HFF-Myc (cell line): Measurements from ENCODE around the gene IST1.
"Not testable (repeated sequence)": the region's sequence is repeated elsewhere in the genome, so short reads cannot be mapped to it uniquely, and the experiment has no call there.

Experiments
- DNase-seq: peaks from one replicate; pipeline ENCODE4 v3.0.0-alpha.2; 2011; ENCODE audit warnings: low read depth; ENCODE audit errors: extremely low read depth
- H3K4me3 ChIP-seq: replicated peaks from 2 replicates; pipeline ENCODE4 v1.5.1; 2011; ENCODE audit warnings: low read depth, mild to moderate bottlenecking, control low read depth, low read length
- TF ChIP-seq, protein P1 (sequence below): IDR thresholded peaks from 2 replicates; pipeline ENCODE4 v1.5.1; 2012; ENCODE audit warnings: mild to moderate bottlenecking, low read depth, low read length, control low read depth; ENCODE audit errors: missing control alignments

IST1 gene

DNA sequence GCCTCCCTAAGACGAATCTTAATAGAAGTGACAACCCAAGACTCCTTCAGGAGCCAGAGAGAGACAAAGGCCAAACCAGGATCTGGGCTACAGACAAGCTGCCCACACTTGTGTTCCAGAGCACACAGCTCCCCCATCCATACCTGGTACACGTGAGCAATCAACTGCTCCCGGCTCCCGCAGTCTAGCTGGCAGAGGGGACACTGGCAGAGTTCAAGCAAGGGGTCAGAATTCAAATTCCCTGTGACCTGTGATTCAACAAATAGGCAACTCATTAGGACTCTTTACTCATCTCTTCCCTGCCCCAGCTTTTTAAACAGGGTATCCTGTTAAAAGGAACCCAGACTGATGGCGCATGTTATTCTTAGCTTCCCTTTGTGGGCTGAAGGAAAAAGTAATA lies 31.3 kb upstream of the IST1 start:
- TF ChIP-seq, protein P1, sequence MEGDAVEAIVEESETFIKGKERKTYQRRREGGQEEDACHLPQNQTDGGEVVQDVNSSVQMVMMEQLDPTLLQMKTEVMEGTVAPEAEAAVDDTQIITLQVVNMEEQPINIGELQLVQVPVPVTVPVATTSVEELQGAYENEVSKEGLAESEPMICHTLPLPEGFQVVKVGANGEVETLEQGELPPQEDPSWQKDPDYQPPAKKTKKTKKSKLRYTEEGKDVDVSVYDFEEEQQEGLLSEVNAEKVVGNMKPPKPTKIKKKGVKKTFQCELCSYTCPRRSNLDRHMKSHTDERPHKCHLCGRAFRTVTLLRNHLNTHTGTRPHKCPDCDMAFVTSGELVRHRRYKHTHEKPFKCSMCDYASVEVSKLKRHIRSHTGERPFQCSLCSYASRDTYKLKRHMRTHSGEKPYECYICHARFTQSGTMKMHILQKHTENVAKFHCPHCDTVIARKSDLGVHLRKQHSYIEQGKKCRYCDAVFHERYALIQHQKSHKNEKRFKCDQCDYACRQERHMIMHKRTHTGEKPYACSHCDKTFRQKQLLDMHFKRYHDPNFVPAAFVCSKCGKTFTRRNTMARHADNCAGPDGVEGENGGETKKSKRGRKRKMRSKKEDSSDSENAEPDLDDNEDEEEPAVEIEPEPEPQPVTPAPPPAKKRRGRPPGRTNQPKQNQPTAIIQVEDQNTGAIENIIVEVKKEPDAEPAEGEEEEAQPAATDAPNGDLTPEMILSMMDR: no peak
- DNase-seq: no peak
- H3K4me3 ChIP-seq: no peak overlapping the region

DNA sequence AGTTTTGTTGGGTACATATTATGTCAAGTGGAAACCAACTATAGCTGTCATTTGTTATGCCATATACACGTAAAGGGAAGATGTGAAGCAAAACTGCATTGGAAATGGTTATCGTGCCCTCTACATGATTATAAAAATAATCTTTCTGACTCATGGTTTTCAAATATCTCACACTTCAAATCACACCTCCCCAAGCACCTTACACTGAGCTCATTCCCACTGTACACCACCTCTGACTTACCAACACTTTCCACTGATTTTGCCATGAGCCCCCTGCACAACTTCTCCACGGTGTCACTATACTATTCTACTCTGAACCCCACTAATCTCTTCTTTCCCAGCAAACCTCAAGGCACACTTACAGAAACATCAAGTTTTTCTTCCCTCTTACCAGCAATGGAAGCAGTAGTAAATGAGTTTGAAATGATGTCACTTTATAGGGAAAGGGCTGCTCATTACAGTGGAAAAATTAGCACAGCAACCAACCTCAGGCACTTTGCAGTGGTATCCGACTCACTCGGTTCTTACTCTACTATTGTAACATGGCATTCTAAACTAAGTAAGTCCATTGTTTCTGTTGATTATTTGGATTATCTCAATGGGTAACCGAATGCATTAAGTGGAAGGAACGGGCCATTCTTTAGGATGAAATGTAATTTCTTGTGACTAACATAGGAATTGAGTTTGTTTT lies 30.0 kb upstream of the IST1 start:
- no peak for DNase-seq
- TF ChIP-seq, protein P1: no peak
- no peak overlapping the region for H3K4me3 ChIP-seq

DNA sequence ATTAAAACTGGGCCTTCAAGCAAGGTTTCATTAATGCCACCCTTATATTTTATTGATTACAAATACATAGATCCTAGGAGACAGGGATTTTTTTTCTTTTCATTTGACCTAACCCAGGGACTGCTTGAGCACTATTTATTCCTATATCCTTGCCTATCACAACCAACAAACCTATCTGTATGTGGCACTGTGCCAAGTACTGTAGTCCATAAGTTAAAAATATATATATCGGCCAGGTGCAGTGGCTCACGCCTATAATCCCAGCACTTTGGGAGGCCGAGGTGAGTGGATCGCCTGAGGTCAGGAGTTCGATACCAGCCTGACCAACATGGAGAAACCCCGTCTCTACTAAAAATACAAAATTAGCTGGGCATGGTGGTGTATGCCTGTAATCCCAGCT lies 28.2 kb upstream of the IST1 start:
- not testable (repeated sequence) for DNase-seq, H3K4me3 ChIP-seq

DNA sequence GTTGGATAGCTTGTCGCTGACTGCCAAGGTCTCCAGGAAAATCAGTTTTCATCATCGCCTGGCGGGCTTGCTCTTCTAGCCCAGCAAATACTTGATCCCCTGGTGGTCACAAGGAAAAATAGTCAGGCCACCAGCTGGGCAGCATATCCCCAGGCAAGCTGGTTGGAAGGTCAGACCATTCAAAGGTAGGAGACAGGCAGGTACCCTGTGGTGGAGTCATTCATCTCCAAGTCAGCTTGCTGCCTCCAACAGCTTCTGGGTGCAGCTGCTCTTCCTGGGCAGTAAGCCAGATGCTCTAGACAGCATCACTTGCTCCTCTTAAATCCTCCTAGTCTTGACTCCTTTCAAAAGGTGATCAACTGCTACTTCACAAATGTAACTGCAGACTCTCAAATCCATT lies 27.4 kb upstream of the IST1 start:
- DNase-seq: no peak
- TF ChIP-seq, protein P1: no peak
- H3K4me3 ChIP-seq: no peak overlapping the region

DNA sequence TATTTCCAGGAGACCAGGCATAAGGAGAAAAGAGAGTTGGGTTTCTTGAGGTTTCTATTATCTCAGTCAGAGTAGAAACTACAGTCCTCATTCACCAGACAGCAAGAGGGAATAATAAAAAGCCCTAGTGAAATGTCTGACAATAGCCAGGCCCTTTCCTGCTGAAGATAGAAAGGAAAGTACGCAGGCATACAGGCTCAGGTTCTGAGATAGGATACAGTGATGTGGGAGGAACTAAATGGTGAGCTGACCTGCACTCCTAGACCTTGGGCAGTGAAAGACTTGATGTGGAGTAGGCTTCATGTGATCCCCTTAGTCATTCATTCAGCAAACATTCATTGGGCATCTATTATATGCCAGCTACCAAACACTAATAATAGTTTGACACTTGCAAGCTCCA lies 26.2 kb upstream of the IST1 start:
- no peak overlapping the region for H3K4me3 ChIP-seq
- no peak for DNase-seq
- TF ChIP-seq, protein P1: no peak

DNA sequence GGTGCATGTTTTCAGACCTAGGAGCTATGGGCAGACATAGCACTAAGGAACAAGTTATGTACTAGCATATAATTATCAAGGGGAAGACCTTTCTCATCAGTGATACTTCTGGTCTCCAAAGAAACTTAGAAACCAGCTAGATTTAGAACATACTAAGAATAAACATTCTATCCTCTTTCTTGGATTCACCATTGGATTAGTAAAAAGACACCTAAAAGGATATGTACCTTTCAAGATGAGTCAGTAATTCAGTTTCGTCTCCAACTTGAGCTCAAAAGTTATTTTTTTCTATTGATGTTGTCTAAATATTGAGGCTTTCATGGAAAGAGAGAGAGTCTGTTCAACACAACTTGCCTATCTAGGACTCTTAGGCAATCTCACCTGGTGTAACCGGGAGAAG lies 24.5 kb upstream of the IST1 start:
- H3K4me3 ChIP-seq: no peak overlapping the region

DNA sequence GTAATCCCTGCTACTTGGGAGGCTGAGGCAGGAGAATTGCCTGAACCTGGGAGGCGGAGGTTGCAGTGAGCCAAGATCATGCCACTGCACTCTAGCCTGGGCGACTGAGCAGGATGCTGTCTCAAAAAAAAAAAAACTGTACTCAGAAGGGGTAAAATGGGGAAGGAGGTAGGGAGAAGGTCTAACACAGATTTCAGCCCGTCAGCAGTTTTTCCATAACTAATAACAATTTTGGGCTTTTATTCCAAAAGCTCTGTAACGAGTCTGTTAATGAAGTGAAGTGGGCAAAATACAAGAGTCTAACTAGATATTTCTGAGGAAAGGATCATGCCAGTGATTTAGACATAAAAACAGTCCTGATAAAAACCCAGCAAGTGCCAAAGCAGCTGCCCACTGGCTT lies 22.1 kb upstream of the IST1 start:
- TF ChIP-seq, protein P1: no peak

More for the DNA sequence above, 24.5 kb upstream of the IST1 start:
- TF ChIP-seq, protein P1: no peak
- DNase-seq: no peak

More for the DNA sequence above, 22.1 kb upstream of the IST1 start:
- no peak for DNase-seq
- H3K4me3 ChIP-seq: no peak overlapping the region
